Loucy (cell line): Measurements from ENCODE around the gene TTC27.

Source experiments
- H2AFZ ChIP-seq: fragments of 200-600 bp; sonication (generic); 2 replicates; pipeline ENCODE4 v1.6.0; 2016; ENCODE audit warnings: antibody characterized with exemption, mild to moderate bottlenecking, low read length, moderate library complexity
- H3F3A ChIP-seq: fragments of 200-600 bp; 2 replicates; pipeline ENCODE4 v1.6.0; 2016; ENCODE audit warnings: antibody characterized with exemption, low read depth, mild to moderate bottlenecking
- H3K27me3 ChIP-seq: fragments of 200-600 bp; sonication (generic); 2 replicates; pipeline ENCODE4 v1.6.1; 2014; ENCODE audit warnings: low read length, mild to moderate bottlenecking; ENCODE audit not compliant: insufficient read depth, poor library complexity, severe bottlenecking
- H3K36me3 ChIP-seq: fragments of 200-600 bp; sonication (generic); 2 replicates; pipeline ENCODE4 v1.6.1; 2016; ENCODE audit warnings: low read length; ENCODE audit not compliant: insufficient read depth
- H3K4me1 ChIP-seq: fragments of 200-600 bp; sonication (generic); 2 replicates; pipeline ENCODE4 v1.5.1; 2014; ENCODE audit warnings: low read length, mild to moderate bottlenecking; ENCODE audit not compliant: insufficient read depth, poor library complexity, severe bottlenecking
- H3K4me2 ChIP-seq: fragments of 200-600 bp; sonication (generic); 2 replicates; pipeline ENCODE4 v1.6.0; 2014; ENCODE audit warnings: antibody characterized with exemption, low read length, low read depth, mild to moderate bottlenecking; ENCODE audit not compliant: poor library complexity, severe bottlenecking
- H3K4me3 ChIP-seq: fragments of 200-600 bp; sonication (generic); 2 replicates; pipeline ENCODE4 v1.5.1; 2014; ENCODE audit warnings: low read length, mild to moderate bottlenecking, mixed read lengths; ENCODE audit not compliant: poor library complexity, severe bottlenecking
- H3K79me2 ChIP-seq: fragments of 200-600 bp; sonication (generic); 2 replicates; pipeline ENCODE4 v1.6.1; 2014; ENCODE audit warnings: low read length; ENCODE audit not compliant: insufficient read depth
- H3K9ac ChIP-seq: fragments of 200-600 bp; sonication (generic); 2 replicates; pipeline ENCODE4 v1.6.0; 2014; ENCODE audit warnings: mild to moderate bottlenecking, low read depth, low read length, moderate library complexity; ENCODE audit not compliant: poor library complexity, severe bottlenecking
- H3K9me2 ChIP-seq: fragments of 200-600 bp; sonication (generic); replicated peaks from 2 replicates; pipeline ENCODE4 v1.6.1; 2016; ENCODE audit warnings: low read depth, low read length, mixed read lengths
- H3K9me3 ChIP-seq: fragments of 200-600 bp; sonication (generic); 2 replicates; pipeline ENCODE4 v1.6.1; 2014; ENCODE audit warnings: mild to moderate bottlenecking, antibody characterized with exemption, low read length, low read depth; ENCODE audit not compliant: insufficient read depth
- H4K20me1 ChIP-seq: fragments of 200-600 bp; sonication (generic); 2 replicates; pipeline ENCODE4 v1.6.0; 2014; ENCODE audit warnings: antibody characterized with exemption, low read length, mild to moderate bottlenecking; ENCODE audit not compliant: insufficient read depth, poor library complexity, severe bottlenecking
- EZH2phosphoT487 ChIP-seq: fragments of 200-600 bp; IDR thresholded peaks from 2 replicates; pipeline ENCODE4 v1.6.1; 2018; ENCODE audit warnings: antibody characterized with exemption, mild to moderate bottlenecking, moderate library complexity, borderline replicate concordance
- TF ChIP-seq, protein P1 (sequence below): fragments of 200-600 bp; sonication (generic); conservative IDR thresholded peaks from 2 replicates; pipeline ENCODE4 v1.5.1; 2014; ENCODE audit warnings: mild to moderate bottlenecking, antibody characterized with exemption, low read length

TTC27 gene

DNA sequence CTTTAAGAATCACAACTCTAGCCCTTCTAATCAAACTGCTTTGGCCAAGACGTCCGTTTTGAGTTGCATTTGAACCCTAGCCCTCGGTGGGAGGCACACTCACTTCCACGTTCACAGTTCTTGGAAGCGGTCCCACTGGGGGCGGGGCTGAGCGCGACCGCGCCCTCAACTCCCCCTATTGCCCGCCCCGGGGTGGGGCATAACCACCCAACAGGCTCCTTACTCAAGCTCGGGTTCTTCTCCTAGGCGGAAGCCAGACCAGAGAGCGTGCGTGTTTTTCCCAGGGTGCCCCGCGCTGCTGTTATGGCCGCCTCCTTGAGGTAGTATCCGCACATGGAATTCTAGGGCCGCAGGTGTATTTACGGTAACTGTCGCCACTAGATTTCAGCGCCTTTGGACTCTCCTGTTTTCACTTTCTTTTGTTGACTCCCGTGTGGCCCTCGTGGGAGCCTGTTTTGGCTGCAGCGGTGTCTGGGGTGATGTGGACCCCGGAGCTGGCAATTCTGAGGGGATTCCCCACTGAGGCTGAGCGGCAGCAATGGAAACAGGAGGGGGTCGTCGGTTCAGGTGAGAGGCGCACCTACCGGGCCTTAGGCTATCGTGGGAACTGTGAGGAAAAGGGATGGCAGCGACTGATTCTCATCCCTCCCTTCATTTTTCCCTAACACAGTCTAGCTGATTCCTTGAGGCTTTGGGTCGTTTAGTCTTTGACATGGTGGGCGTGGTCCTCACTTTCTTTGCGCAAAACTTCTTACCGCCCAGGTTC lies at the start of gene TTC27:
Gene TTC27 (plus strand): TSS at position 237 of the 766 bp plus-strand sequence. CDS start 243 bp downstream, at position 480.
- H3K36me3 ChIP-seq, result no peaks in the 10 kb centered on the region
- peak within 1 kb of the TSS; percentile 72 for H3K9ac ChIP-seq
- no peaks in the 10 kb centered on the region for H3K9me2 ChIP-seq
- peak within 1 kb of the TSS; percentile 90 for H2AFZ ChIP-seq
- H4K20me1 ChIP-seq, result no peaks in the 10 kb centered on the region
- H3K4me1 ChIP-seq, result peaks cover 14% of the 10 kb centered on the region
- no peak for TF ChIP-seq EZH2phosphoT487
- TF ChIP-seq, protein P1, sequence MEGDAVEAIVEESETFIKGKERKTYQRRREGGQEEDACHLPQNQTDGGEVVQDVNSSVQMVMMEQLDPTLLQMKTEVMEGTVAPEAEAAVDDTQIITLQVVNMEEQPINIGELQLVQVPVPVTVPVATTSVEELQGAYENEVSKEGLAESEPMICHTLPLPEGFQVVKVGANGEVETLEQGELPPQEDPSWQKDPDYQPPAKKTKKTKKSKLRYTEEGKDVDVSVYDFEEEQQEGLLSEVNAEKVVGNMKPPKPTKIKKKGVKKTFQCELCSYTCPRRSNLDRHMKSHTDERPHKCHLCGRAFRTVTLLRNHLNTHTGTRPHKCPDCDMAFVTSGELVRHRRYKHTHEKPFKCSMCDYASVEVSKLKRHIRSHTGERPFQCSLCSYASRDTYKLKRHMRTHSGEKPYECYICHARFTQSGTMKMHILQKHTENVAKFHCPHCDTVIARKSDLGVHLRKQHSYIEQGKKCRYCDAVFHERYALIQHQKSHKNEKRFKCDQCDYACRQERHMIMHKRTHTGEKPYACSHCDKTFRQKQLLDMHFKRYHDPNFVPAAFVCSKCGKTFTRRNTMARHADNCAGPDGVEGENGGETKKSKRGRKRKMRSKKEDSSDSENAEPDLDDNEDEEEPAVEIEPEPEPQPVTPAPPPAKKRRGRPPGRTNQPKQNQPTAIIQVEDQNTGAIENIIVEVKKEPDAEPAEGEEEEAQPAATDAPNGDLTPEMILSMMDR, result no peak
- no peaks in the 10 kb centered on the region for H3K9me3 ChIP-seq
- peak within 1 kb of the TSS; percentile 64 for H3K4me2 ChIP-seq
- no peaks in the 10 kb centered on the region for H3F3A ChIP-seq
- peak within 1 kb of the TSS; percentile 90 for H3K4me3 ChIP-seq
- H3K27me3 ChIP-seq, result no peaks in the 10 kb centered on the region
- no peaks in the 10 kb centered on the region; the same call in 1 of the 2 replicates for H3K79me2 ChIP-seq

DNA sequence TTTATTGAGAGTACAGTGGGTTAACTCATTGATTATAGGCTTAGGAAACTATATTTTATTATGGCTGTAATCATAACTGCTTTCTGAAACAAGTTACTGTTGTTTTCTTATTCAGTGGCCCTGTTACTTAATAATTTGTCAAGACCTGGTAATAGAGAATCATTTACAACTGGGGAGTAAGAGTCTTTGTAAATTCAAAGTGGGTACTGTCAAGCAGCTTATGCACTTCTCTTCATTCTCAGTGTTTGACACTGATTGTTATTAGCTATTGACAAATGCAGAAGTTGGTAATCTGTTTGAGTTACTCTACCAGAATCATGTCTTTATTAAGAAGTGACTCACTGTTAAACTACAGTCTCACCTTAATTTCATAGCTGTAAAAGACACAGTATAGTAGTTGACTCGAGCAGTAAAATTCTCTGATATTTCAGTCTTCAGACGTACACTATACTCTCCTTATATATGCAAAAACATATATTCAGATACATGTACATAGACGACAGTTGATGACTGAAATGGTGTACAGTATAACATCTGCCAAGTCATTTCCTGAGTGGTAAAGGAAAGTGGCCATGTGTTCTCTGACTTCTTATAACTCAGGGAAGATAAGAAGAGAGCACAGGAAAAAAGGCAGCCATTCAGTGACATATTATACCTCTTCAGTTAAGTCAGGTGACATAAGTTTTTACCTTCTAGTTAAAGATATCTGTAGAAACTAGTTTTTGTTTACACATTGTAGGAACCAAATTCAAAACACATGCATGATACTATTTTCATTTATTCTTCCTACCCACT lies 36.0 kb upstream of the TTC27 start:
- TF ChIP-seq, protein P1, result no peak
- TF ChIP-seq EZH2phosphoT487, result no peak
- no peaks in the 10 kb centered on the region for H3K9me2 ChIP-seq
- H3K27me3 ChIP-seq, result no peaks in the 10 kb centered on the region
- H2AFZ ChIP-seq, result no peak overlapping the region
- peaks cover 16% of the 10 kb centered on the region; the same call in 1 of the 2 replicates for H3F3A ChIP-seq
- H4K20me1 ChIP-seq, result no peaks in the 10 kb centered on the region
- H3K4me2 ChIP-seq, result peak overlapping the region; percentile 74
- peak overlapping the region; percentile 43 for H3K4me3 ChIP-seq
- peaks cover 4% of the 10 kb centered on the region; the same call in 1 of the 2 replicates for H3K79me2 ChIP-seq
- no peaks in the 10 kb centered on the region for H3K9me3 ChIP-seq
- H3K4me1 ChIP-seq, result peaks cover 82% of the 10 kb centered on the region
- peak overlapping the region; percentile 74 for H3K9ac ChIP-seq
- peaks cover 13% of the 10 kb centered on the region for H3K36me3 ChIP-seq

- no peak overlapping the region for H3K4me3 ChIP-seq
- H4K20me1 ChIP-seq, result no peaks in the 10 kb centered on the region
- H3K4me2 ChIP-seq, result no peak overlapping the region
- no peaks in the 10 kb centered on the region for H3K27me3 ChIP-seq
- H3K4me1 ChIP-seq, result peaks cover 68% of the 10 kb centered on the region
- peaks cover 36% of the 10 kb centered on the region for H3K36me3 ChIP-seq
- TF ChIP-seq, protein P1, result no peak
- no peak for TF ChIP-seq EZH2phosphoT487
- H3K79me2 ChIP-seq, result peaks cover 4% of the 10 kb centered on the region; the same call in 1 of the 2 replicates
- H3K9ac ChIP-seq, result no peak overlapping the region
- H3K9me3 ChIP-seq, result no peaks in the 10 kb centered on the region
- H3K9me2 ChIP-seq, result no peaks in the 10 kb centered on the region
- H2AFZ ChIP-seq, result no peak overlapping the region
- peaks cover 16% of the 10 kb centered on the region; the same call in 1 of the 2 replicates for H3F3A ChIP-seq
These were observed 33.3 kb upstream of the TTC27 start for GRCh38 chr2:32594573-32594972.
